OCI-LY3 (cell line): ENCODE data around the gene DCTN5.

Experiments used
- H2AFZ ChIP-seq: fragments of 200-600, 300-600 bp; shearing (Covaris generic); 2 replicates; pipeline ENCODE4 v1.6.0; 2014; ENCODE audit warnings: antibody characterized with exemption, low read depth, low read length
- H3K27ac ChIP-seq: fragments of 200-600, 300-600 bp; sonication (generic); 2 replicates; pipeline ENCODE4 v1.5.1; 2014; ENCODE audit warnings: mild to moderate bottlenecking, low read length, moderate library complexity, mixed read lengths
- H3K27me3 ChIP-seq: fragments of 200-600, 300-600 bp; sonication (generic); 2 replicates; pipeline ENCODE4 v1.6.1; 2014; ENCODE audit warnings: low read depth, low read length, mixed read lengths
- H3K36me3 ChIP-seq: fragments of 200-600, 300-600 bp; sonication (generic); replicated peaks from 2 replicates; pipeline ENCODE3; 2014; ENCODE audit warnings: low read depth, low read length, mixed read lengths
- H3K4me1 ChIP-seq: fragments of 300-600, 200-600 bp; sonication (generic); 2 replicates; pipeline ENCODE4 v1.6.1; 2014; ENCODE audit warnings: low read length, mixed read lengths
- H3K4me2 ChIP-seq: fragments of 200-600, 300-600 bp; sonication (generic); 2 replicates; pipeline ENCODE4 v1.6.1; 2014; ENCODE audit warnings: low read length, mixed read lengths
- H3K4me3 ChIP-seq: fragments of 300-600, 200-600 bp; sonication (generic); 2 replicates; pipeline ENCODE4 v1.5.1; 2014; ENCODE audit warnings: antibody characterized with exemption, mild to moderate bottlenecking, low read length, moderate library complexity
- H3K79me2 ChIP-seq: fragments of 300-600, 200-600 bp; shearing (Covaris generic); 2 replicates; pipeline ENCODE4 v1.6.1; 2014; ENCODE audit warnings: mild to moderate bottlenecking, low read length, mixed read lengths
- H3K9ac ChIP-seq: fragments of 300-600, 200-600 bp; shearing (Covaris generic); 2 replicates; pipeline ENCODE4 v1.6.0; 2014; ENCODE audit warnings: mild to moderate bottlenecking, low read length, moderate library complexity
- H3K9me3 ChIP-seq: fragments of 200-600, 300-600 bp; shearing (Covaris generic); 2 replicates; pipeline ENCODE4 v1.6.1; 2014; ENCODE audit warnings: low read length, mixed read lengths; ENCODE audit not compliant: insufficient read depth
- H4K20me1 ChIP-seq: fragments of 200-600, 300-600 bp; sonication (generic); 2 replicates; pipeline ENCODE4 v1.6.1; 2016; ENCODE audit warnings: low read length, mixed read lengths; ENCODE audit not compliant: insufficient read depth
- EZH2phosphoT487 ChIP-seq: fragments of 200-600 bp; shearing (Covaris generic); IDR thresholded peaks from 2 replicates; pipeline ENCODE4 v1.6.1; 2018; ENCODE audit warnings: antibody characterized with exemption, mixed run types, low read depth
- TF ChIP-seq, protein P1 (sequence below): fragments of 200-600, 300-600 bp; sonication (generic); IDR thresholded peaks from 2 replicates; pipeline ENCODE4 v1.5.1; 2014; ENCODE audit warnings: antibody characterized with exemption, low read length, low read depth

Gene DCTN5

DNA sequence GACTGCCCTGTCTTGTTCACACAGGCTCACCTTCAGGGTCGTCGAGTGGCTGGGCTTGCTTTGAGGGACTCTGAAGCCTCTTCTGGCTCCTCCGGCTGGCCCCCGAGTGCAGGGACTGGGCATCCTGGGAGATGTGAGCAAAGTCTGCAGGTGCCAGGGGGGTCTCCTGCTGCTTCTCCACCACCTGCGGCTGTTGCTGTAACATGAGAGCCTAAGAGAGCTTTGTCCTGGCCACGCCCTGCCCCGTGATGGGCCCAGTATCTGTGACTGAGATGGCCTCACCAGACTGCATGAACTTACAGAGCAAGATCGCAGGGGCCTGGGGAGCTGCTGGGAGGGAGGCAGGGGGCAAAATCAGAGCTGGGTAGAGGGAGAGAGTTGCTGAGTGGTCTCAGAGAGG, 59.2 kb downstream of the DCTN5 start:
- Histone ChIP-seq H3K4me2 (no peak overlapping the region), H3K9me3 (peaks cover 5% of the 10 kb centered on the region), H3K9ac (no peak overlapping the region), H3K4me1 (no peaks in the 10 kb centered on the region), H3K27ac (no peak overlapping the region), H3K79me2 (no peaks in the 10 kb centered on the region), H3K4me3 (no peak overlapping the region), H3K36me3 (no peaks in the 10 kb centered on the region), H2AFZ (no peak overlapping the region), H4K20me1 (no peaks in the 10 kb centered on the region), H3K27me3 (peaks cover 11% of the 10 kb centered on the region)
- no peak for TF ChIP-seq EZH2phosphoT487
- TF ChIP-seq, protein P1, sequence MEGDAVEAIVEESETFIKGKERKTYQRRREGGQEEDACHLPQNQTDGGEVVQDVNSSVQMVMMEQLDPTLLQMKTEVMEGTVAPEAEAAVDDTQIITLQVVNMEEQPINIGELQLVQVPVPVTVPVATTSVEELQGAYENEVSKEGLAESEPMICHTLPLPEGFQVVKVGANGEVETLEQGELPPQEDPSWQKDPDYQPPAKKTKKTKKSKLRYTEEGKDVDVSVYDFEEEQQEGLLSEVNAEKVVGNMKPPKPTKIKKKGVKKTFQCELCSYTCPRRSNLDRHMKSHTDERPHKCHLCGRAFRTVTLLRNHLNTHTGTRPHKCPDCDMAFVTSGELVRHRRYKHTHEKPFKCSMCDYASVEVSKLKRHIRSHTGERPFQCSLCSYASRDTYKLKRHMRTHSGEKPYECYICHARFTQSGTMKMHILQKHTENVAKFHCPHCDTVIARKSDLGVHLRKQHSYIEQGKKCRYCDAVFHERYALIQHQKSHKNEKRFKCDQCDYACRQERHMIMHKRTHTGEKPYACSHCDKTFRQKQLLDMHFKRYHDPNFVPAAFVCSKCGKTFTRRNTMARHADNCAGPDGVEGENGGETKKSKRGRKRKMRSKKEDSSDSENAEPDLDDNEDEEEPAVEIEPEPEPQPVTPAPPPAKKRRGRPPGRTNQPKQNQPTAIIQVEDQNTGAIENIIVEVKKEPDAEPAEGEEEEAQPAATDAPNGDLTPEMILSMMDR = no peak

DNA sequence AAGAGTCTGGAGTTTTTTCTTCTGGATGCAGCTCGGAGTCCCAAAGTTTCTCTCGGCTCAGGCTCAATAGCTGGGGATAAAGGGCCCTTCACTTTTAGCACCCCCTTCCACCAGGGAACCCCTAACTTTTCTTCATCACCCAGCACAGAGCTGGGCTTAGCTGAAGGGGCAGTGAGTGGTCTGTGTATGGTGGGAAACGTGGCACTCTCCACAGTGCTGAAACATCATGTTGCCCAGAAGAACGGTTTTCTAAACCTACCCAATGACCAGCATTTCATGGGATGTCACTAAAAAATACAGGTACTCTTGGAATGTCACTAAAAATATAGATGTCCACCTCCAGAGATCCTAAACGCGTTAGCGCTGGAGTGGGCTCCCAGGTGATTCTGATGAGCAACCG, 59.8 kb downstream of the DCTN5 start:
- Histone ChIP-seq H3K79me2 (no peaks in the 10 kb centered on the region), H3K4me3 (no peak overlapping the region), H4K20me1 (no peaks in the 10 kb centered on the region), H3K9ac (no peak overlapping the region), H3K4me1 (no peaks in the 10 kb centered on the region), H3K4me2 (no peak overlapping the region), H3K27ac (no peak overlapping the region), H3K27me3 (peaks cover 11% of the 10 kb centered on the region), H3K36me3 (no peaks in the 10 kb centered on the region), H3K9me3 (peaks cover 5% of the 10 kb centered on the region), H2AFZ (no peak overlapping the region)
- no peak for TF ChIP-seq EZH2phosphoT487
- TF ChIP-seq, protein P1 = no peak

DNA sequence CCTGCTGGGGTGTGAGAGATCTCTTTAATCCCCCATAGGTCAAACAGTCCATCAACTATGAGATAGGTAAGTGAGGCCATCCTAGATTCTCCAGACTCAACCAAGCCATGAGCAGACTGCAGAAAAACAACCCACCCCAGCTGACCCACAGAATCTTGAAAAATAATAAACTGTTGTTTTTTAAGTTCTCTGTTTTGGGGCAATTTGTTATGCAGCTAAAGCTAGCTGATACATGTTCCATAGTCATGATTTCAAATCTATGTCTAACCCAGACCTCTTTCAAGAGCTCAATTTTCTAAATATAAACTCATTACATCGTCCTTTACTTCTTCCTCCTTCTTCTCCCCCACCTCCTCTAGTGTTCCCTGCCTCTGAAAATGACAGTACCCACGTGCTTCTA, 61.7 kb downstream of the DCTN5 start:
- no peaks in the 10 kb centered on the region for H3K79me2 ChIP-seq
- no peak overlapping the region for H2AFZ ChIP-seq
- peaks cover 5% of the 10 kb centered on the region for H3K9me3 ChIP-seq
- H3K4me1 ChIP-seq = no peaks in the 10 kb centered on the region
- no peaks in the 10 kb centered on the region for H3K36me3 ChIP-seq
- H3K27me3 ChIP-seq = peaks cover 11% of the 10 kb centered on the region
- H4K20me1 ChIP-seq = no peaks in the 10 kb centered on the region
- no peak overlapping the region for H3K9ac ChIP-seq
- no peak overlapping the region for H3K4me3 ChIP-seq
- H3K27ac ChIP-seq = no peak overlapping the region
- H3K4me2 ChIP-seq = no peak overlapping the region
- TF ChIP-seq, protein P1 = no peak
- TF ChIP-seq EZH2phosphoT487 = no peak

DNA sequence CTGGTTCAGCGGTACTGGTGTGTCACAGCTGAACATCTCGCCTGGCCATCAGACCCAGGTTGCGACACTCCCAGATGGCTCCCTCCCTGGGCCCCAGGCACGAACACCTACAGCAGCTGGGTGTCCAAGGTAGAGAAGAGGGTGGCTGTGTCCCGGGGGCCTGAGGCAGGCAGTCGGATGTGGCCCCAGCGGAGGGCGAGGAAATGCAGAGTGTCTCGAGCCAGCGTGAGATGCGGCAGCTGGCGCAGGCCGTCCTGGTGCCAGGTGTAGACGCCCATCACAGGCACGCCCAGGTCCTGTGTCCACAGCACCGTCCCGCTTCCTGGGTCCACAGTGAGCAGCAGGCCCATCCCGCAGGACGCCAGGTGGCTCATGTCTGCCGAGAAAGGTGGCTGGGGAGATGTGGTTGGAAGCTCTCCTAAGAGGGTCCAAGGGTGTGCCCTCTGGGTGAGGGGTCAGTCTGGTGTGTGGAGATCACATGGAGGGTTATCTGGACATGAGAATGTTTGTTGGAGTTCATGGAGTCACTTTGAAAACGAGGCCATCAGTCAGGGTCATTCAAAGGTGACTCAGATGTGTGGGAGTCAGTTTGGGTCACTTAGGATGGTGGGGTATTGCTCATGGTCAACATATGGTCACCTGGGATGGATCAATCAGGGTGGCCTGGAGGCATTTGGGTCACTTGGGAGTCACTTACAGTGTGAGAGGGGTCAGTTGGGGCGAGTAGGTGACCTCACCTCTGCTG, 63.7 kb downstream of the DCTN5 start:
- no peak overlapping the region for H3K4me2 ChIP-seq
- H3K27ac ChIP-seq = no peak overlapping the region
- H3K79me2 ChIP-seq = no peaks in the 10 kb centered on the region
- no peaks in the 10 kb centered on the region for H3K36me3 ChIP-seq
- H3K4me1 ChIP-seq = no peaks in the 10 kb centered on the region
- no peak overlapping the region for H3K9ac ChIP-seq
- no peak overlapping the region for H2AFZ ChIP-seq
- no peak overlapping the region for H3K4me3 ChIP-seq
- peaks cover 12% of the 10 kb centered on the region for H3K9me3 ChIP-seq
- H4K20me1 ChIP-seq = no peaks in the 10 kb centered on the region
- peaks cover 15% of the 10 kb centered on the region for H3K27me3 ChIP-seq
- TF ChIP-seq EZH2phosphoT487 = no peak
- TF ChIP-seq, protein P1 = no peak
